GM18505 (cell line): ENCODE measurements around the gene CCDC171.

Experiments used
- ATAC-seq: cut with Tn5 transposase; IDR thresholded peaks from one replicate; pipeline ENCODE4 v1.9.1; 2021; ENCODE audit not compliant: unreplicated experiment
- POLR2A ChIP-seq: IDR thresholded peaks from 4 replicates; pipeline ENCODE4 v1.6.1; 2011; ENCODE audit warnings: borderline replicate concordance; ENCODE audit not compliant: insufficient read depth, insufficient read length; ENCODE audit errors: extremely low read depth

CCDC171 gene

GRCh38 chr9:15967068-15967467 is 414.2 kb downstream of the CCDC171 start:
- ATAC-seq = no peak
- TF ChIP-seq POLR2A = no peak

- no peak for TF ChIP-seq POLR2A
- ATAC-seq = no peak
Observed at GRCh38 chr9:15972760-15973159, 419.9 kb downstream of the CCDC171 start.

GRCh38 chr9:15975101-15975778 is 422.4 kb downstream of the CCDC171 start:
- no peak for ATAC-seq
- TF ChIP-seq POLR2A = no peak

- no peak for TF ChIP-seq POLR2A
- no peak for ATAC-seq
Observed at GRCh38 chr9:15977438-15977837, 424.6 kb downstream of the CCDC171 start.

GRCh38 chr9:15982182-15982581 is 429.3 kb downstream of the CCDC171 start:
- no peak for ATAC-seq
- no peak for TF ChIP-seq POLR2A

- no peak for ATAC-seq
- no peak for TF ChIP-seq POLR2A
Observed at GRCh38 chr9:15999422-16000339, 446.8 kb downstream of the CCDC171 start.

GRCh38 chr9:16000811-16001210 is 448.0 kb downstream of the CCDC171 start:
- TF ChIP-seq POLR2A = no peak
- ATAC-seq = no peak

- TF ChIP-seq POLR2A = no peak
- no peak for ATAC-seq
Observed at GRCh38 chr9:16001856-16002255, 449.0 kb downstream of the CCDC171 start.

- no peak for TF ChIP-seq POLR2A
- no peak for ATAC-seq
Observed at GRCh38 chr9:16002816-16003215, 450.0 kb downstream of the CCDC171 start.

GRCh38 chr9:16003785-16004184 is 450.9 kb downstream of the CCDC171 start:
- no peak for TF ChIP-seq POLR2A
- no peak for ATAC-seq

- no peak for ATAC-seq
- TF ChIP-seq POLR2A = no peak
Observed at GRCh38 chr9:16004613-16005012, 451.8 kb downstream of the CCDC171 start.

GRCh38 chr9:16010221-16010620 is 457.4 kb downstream of the CCDC171 start:
- ATAC-seq = no peak
- no peak for TF ChIP-seq POLR2A

- no peak for ATAC-seq
- TF ChIP-seq POLR2A = no peak
Observed at GRCh38 chr9:16012621-16013020, 459.8 kb downstream of the CCDC171 start.

GRCh38 chr9:16013366-16013765 is 460.5 kb downstream of the CCDC171 start:
- ATAC-seq = no peak
- no peak for TF ChIP-seq POLR2A
